Liver (tissue), 3 donors: ENCODE results near the gene CEP78.

Experiments
- EGR1 ChIP-seq, 2 donors: IDR thresholded peaks; 2 replicates each; pipeline ENCODE4 v1.6.1; 2016 to 2018; ENCODE audit warnings: antibody characterized with exemption in 2 of 2, low read depth in 2 of 2
- FOXA1 ChIP-seq: IDR thresholded peaks from 2 replicates; pipeline ENCODE4 v1.6.1; 2016; ENCODE audit warnings: antibody characterized with exemption
- GABPA ChIP-seq, 2 donors: IDR thresholded peaks in 1 of 2; conservative IDR thresholded peaks in 1 of 2; 2 replicates each; pipeline ENCODE4 v1.6.1; 2016; ENCODE audit warnings: antibody characterized with exemption in 2 of 2, mild to moderate bottlenecking in 1 of 2, moderate library complexity in 1 of 2
- JUND ChIP-seq, 2 donors: IDR thresholded peaks; 2 replicates each; pipeline ENCODE4 v1.6.1; 2016; ENCODE audit warnings: antibody characterized with exemption in 2 of 2
- MAX ChIP-seq: IDR thresholded peaks from 2 replicates; pipeline ENCODE4 v1.6.1; 2016; ENCODE audit warnings: antibody characterized with exemption
- RAD21 ChIP-seq, 2 donors: IDR thresholded peaks; 2 replicates each; pipeline ENCODE4 v1.6.1; 2016; ENCODE audit warnings: antibody characterized with exemption in 2 of 2, mild to moderate bottlenecking in 2 of 2
- REST ChIP-seq: IDR thresholded peaks from 2 replicates; pipeline ENCODE4 v1.6.1; 2016; ENCODE audit warnings: antibody characterized with exemption, mild to moderate bottlenecking
- RXRA ChIP-seq, 2 donors: IDR thresholded peaks; 2 replicates each; pipeline ENCODE4 v1.6.1; 2017 to 2018; ENCODE audit warnings: antibody characterized with exemption in 2 of 2, mild to moderate bottlenecking in 1 of 2
- SP1 ChIP-seq: IDR thresholded peaks from 2 replicates; pipeline ENCODE4 v1.6.1; 2018; ENCODE audit warnings: antibody characterized with exemption, mild to moderate bottlenecking
- TAF1 ChIP-seq: conservative IDR thresholded peaks from 2 replicates; pipeline ENCODE4 v1.6.1; 2016; ENCODE audit warnings: antibody characterized with exemption, mild to moderate bottlenecking
- TF ChIP-seq, protein P1 (sequence below): fragments of 150-350 bp; IDR thresholded peaks from 2 replicates; pipeline ENCODE4 v1.5.1; 2017; ENCODE audit warnings: improper control_type of control experiment, low read depth, low read length; ENCODE audit not compliant: missing input control
- TF ChIP-seq, protein P2 (sequence below): IDR thresholded peaks from 2 replicates; pipeline ENCODE4 v1.6.1; 2016; ENCODE audit warnings: antibody characterized with exemption
- donor health status: healthy.
- donor health status: healthy.

GRCh38 chr9:78189001-78189400 lies 46.9 kb upstream of the CEP78 start:
- TF ChIP-seq, protein P1, sequence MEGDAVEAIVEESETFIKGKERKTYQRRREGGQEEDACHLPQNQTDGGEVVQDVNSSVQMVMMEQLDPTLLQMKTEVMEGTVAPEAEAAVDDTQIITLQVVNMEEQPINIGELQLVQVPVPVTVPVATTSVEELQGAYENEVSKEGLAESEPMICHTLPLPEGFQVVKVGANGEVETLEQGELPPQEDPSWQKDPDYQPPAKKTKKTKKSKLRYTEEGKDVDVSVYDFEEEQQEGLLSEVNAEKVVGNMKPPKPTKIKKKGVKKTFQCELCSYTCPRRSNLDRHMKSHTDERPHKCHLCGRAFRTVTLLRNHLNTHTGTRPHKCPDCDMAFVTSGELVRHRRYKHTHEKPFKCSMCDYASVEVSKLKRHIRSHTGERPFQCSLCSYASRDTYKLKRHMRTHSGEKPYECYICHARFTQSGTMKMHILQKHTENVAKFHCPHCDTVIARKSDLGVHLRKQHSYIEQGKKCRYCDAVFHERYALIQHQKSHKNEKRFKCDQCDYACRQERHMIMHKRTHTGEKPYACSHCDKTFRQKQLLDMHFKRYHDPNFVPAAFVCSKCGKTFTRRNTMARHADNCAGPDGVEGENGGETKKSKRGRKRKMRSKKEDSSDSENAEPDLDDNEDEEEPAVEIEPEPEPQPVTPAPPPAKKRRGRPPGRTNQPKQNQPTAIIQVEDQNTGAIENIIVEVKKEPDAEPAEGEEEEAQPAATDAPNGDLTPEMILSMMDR = no peak
- TF ChIP-seq JUND (IDR thresholded peaks at IDR 0.05) (no peak), GABPA (IDR thresholded peaks at IDR 0.05 in 1 of 2, conservative IDR thresholded peaks at IDR 0.05 in 1 of 2) (no peak), RXRA (IDR thresholded peaks at IDR 0.05) (no peak), REST (no peak), RAD21 (IDR thresholded peaks at IDR 0.05) (no peak), TAF1 (no peak), FOXA1 (no peak), MAX (no peak), EGR1 (IDR thresholded peaks at IDR 0.05; ENCODE audit: low read depth in 2 of 2) (no peak), SP1 (no peak)
- TF ChIP-seq, protein P2, sequence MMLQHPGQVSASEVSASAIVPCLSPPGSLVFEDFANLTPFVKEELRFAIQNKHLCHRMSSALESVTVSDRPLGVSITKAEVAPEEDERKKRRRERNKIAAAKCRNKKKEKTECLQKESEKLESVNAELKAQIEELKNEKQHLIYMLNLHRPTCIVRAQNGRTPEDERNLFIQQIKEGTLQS = no peak
